ENCODE data around the gene ADCY1.

Gene ADCY1

DNA sequence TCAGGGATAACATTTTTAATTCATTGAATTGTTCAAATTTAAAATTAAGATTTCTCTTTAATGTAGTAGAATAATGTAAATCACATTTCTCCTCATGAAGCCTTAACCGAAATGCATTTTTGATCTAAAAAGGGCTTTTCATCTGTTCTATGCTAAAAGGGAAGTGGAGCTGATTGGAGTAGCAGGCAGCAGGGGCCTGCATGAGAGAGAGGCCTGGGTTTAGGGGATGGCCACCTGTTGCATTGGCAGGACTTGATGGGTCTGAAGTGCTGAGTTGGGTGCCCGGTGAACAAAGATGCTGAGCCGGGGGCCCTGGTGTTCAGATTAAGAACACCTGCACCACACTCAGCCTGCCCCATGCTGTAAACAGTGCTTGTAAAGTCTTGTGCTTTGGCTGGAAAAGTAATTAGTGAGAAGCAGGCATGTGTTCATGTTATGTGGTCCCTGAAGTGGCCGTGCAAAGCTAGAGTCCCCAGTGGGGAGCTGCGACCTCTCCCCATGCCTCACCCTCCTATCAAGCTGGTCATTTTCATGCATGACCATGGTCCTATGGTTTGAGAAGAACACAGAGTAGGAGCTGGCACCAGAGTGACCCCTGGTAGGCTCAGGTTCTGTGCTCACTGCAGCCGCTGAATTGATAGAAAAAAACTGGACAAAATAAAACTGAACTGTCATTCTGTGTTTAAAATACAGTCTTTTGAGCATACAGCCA is 124.3 kb downstream of the ADCY1 start:
- DNase-seq: no peak

DNA sequence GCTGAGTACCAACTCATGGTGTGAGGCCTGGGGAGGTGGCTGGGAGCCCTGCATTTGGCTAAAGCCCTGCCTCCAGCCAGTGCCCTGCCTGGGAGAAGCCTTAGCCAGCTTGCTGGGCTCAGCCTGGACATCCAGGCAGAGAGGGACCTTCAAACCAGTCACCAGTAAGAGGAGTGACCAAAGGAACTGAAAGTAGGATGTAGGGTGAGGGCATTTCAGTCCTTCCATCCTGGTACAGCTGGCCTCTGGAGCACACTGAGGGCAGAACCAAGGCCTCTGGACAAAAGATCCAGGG is 124.8 kb downstream of the ADCY1 start:
- no peak for DNase-seq

DNA sequence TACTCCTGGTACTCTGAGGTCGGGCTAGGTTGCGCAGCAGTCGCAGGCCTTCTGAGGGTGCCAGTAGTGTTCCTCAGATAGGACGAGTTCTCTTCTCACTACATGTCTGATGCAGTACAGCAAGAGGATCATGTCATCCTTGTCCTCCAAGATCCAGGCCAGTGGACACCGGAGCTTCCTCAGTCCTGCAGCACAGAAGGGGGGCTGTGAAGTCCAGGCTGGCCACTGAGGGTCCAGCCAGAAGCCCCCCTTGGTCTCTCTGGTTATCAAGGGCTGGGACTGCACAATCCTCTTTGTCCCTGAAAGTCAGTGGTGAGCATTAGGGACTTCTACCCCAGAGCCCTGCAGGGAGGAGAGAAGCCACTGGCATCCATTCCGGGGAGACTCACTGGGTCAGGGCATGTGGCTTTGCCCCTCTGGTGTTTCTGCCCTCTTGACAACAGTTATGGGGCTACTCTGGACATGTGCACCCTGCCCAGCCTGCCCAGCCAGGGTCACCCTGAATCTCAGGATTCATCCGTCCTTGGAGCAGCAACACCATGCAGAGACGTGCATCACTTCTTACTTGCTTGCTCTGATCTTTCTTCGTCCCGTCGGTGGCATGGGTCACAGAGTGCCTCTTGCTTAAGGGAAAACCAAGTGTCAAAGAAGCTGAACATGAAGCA is 125.7 kb downstream of the ADCY1 start:
- DNase-seq: no peak

DNA sequence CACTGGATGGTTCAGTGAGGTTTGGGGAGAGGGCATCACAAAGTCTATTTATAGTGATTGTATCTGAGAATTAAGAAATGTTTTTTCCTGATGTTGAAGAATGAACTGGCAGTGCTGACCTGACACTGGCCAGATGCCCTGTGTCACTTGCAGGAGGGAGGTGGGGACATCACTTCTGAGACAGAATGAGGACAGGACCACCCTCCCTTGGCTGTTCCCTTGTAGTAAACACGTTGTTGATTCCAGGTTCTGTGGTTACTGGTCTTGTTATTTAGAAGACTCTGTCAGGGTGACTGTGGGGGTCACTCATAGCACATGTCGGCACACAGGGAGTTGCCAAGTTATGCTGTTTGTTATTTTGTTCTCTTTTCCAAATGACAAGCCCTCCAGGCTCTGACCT is 126.4 kb downstream of the ADCY1 start:
- DNase-seq: no peak

DNA sequence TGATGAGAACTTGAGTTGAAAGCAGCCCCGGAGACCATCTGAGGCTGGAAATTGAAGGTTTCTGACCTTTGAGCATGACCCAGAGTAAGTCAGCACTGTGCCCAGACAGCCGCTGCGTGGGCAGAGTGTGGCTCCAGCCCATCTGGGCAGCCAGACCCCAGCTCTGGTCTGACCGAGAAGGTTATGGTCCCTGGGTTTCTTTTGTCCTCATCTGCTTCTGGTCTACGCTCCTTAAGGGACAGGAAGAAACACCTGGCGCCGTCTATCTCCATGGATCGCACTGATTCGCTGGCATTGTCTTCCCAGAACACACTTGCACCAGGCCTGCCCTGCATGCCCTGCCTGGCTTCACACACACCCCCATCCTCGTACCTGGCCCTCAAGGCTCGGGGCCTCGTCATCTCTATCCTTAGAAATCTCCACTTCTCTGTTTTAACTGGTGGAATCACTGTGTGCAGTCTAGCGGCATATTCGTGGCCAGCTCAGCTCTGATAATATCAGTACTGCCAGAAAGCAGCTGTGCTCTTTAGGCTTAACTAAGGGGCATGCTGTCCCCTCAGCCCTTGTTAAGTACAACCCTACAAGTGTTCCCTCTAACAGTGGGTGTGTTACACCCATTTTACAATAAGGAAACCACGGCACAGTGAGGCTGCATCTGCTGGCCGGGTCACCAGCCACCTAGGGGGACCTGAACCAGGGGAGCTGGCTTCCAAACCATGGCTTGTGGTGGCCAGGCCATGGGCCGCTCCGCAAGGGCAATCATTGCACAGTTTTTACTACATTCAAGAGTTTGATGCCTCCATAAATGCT is 127.7 kb downstream of the ADCY1 start:
- no peak for DNase-seq

DNA sequence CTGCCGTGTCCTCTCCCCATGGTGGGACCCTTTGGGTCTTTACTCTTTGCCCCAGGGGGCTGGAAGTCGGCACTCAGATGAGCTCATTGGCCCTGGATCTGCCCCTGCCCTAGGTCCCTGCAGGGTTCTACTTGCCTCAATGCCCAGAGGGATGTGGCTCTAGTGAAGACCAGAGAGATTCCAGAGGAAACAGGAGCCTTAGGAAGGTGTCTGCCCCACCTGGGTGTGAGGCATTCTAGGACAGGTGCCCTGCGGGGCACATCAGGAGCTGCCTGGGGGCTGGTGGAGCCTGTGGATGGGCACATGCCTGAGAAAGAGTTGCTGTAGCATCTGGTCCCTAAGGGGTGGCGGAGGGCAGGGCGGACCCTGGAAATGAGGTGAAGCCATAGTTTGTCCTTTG is 128.6 kb downstream of the ADCY1 start:
- no peak for DNase-seq

DNA sequence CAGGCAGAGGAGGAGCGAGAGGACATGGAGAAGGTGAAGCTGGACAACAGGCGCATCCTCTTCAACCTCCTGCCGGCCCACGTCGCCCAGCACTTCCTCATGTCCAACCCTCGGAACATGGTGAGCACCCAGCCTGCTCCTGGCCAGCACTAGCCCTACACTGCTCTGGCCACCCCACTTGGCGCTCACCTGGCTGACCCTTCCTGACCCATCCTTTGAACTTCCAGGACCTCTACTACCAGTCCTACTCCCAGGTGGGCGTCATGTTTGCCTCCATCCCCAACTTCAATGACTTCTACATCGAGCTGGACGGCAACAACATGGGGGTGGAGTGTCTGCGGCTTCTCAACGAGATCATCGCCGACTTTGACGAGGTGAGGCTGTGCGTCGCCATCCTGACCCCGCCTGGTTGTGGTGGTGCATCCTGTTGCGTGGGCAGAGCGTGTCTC is 129.2 kb downstream of the ADCY1 start:
- no peak for DNase-seq

DNA sequence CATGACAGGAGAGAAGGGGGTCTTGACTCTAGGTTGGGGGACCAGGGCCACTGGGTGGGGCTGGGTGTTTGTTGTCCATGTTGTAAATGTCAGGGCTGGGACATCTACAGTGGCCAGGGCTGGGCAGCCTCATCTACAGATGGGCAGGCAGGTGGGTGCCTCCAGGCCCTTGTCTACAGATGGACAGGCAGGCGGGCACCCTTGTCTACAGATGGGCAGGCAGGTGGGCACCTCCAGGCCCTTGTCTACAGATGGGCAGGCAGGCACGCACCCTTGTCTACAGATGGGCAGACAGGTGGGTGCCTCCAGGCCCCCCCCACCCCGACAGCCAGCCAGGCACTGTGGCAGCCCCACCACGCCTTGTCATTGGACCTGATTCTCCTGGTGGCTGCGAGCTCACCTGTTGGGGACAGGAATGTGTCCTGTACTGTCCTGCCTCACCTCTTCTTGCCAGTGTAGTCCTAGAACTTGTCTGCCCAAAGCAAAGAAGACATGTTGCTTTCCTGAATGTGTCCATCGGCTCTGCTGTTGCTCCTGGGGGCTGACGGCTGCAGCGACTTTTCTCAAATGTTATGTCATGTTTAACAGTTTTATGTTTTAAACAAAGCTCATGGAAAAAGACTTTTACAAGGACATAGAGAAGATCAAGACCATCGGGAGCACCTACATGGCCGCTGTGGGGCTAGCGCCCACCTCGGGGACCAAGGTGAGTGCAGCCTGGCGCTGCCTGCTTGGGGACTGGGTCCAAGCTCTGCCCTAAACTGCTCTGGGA is 129.9 kb downstream of the ADCY1 start:
- no peak for DNase-seq

DNA sequence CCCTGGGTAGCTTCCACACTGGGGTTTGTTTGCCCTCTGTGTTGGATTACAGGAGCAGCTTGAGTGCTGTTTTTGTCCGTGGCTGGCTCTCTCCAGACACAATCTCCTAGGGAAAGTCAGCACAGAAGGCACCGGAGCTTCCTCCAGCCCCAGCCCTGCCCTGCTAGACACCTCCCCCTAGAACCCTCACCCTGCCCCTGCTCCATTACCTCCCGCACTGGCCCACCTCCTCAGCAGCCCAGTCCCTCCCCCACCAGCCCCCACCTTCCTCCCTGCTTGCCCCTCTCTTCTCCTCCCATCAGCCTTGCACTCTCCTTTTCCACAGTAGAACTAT is 130.5 kb downstream of the ADCY1 start:
- DNase-seq: no peak

DNA sequence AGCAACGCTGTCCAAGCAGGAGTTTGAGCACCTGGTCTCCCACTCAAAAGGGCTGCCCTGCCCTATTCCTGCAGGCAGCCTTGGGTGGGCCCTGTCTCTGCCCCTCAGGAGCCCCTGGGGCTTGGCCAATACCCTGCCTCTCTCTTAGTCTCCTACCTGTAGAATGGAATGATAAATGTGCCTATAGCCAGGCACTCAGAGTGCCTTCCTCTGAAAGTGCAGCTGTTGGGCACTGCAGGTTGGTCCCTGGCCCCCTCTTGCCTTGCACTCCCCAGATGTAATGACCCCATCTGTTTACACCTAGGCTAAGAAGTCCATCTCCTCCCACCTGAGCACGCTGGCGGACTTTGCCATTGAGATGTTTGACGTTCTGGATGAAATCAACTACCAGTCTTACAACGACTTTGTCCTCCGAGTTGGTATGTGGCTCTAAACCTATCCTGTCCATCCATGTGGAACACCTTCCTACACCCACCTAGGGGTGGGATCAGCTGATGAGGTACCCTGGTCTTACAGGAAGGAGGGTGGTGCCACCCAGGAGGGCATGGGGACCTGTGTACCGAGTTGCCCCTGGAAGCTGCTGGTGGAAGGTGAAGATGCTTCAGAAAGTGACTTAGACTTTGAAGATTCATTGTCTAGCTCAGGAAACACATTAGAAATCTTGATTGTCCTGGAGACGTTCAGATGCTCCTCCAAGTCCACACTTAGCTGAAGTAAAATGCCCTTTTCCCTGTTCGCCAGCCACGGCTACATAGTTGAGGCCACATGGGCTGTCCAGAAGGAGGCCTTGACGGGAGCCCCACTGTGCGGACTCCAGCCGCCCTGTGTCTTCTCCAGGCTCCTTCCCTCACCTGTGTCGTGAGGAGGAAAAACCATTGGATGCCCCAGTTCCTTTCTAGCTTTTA is 134.1 kb downstream of the ADCY1 start:
- no peak for DNase-seq

DNA sequence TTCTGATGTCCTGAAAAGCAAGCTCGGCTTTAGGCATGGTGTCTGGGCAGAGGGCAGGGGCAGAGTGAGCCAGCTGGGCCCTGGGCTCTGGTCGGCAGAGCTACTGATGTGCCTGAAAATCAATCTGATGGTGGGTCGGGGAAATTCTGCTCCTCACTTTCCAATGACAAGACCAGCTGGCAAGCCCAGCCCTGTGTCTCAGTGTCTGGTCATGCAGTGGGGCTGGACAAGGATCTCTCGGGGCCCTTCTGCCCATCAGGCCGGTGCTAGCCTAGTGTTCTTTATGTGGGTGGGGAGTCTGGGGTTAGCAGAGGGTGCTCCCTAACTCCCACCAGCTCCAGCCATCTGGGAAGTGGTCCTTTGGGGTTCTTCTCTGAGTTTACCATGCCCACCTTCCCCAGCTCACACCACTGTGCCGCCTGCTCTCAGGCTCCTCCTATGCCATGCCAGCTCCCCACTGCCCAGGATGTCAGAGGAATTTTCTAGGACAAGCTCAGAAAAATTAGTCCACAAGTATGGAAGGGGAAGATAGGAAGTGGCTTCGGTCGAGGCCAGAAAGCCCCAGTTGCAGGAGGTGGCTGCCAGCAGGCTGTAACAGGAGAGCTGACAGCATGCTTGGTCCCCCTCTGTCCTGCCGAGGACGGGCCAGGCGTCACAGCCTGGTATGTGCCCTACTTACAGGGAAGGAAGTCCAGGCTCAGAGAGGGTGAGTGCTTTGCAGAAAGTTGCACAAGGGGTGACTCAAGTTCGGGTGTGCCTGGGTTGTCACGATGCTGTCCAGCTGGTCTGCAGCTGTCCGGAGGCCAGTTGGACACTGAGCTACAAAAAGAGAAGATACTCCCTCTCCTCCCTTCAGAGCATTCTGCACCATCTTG is 135.2 kb downstream of the ADCY1 start:
- DNase-seq: no peak

DNA sequence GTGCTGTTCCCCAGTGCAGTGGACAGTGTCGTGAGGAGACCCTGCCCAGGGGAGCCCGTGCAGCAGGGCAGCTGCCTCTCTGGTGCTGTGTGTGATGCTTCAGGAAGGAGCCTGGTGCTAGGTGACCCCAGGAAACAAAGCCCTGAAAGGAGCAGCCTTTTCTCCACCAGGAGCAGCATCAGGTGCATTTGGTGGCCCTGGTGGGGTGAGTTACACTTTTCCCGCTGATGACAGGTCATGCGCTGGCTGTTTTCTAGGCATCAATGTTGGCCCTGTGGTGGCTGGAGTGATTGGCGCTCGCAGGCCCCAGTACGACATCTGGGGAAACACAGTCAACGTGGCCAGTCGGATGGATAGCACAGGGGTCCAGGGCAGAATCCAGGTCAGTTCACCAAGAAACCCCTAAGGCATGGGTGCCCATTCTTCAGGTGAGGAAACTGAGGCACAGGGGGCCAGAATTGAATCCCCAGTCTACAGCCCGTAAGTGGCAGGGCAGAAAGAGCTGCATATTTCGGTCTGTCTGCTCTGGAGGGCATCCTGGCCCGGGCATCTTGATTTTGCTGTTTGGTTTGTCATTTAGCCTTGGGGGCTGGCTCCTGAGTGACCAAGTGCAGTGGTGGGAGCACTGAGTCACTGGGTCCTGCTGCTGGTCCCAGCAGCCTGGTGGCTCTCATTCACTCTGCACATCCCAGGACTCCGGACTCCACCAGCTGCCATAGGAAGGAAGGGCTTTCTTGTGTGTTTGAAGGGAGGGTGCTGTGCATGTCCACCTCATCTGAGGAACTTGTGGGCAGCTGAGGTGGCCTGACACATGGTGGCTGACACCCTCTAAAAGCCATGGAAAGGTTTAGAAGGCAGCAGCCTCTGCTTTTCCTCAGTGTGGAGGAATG is 136.3 kb downstream of the ADCY1 start:
- DNase-seq: no peak

DNA sequence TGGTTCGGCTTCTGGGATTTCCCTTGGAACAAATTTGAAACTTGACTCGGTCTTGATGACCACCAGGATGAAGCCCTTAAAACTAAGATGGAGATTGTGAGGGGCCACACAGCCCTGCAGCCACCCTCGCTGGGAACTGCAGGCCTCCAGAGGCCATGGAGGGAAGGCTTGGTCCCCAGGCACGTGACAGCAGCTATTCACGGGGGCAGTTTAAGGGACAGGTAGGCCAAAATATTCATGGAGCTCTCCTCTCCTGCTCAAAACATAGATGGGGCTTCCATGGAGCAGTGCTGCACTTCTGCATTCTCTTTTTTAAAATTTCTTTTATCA is 137.0 kb downstream of the ADCY1 start:
- no peak for DNase-seq

DNA sequence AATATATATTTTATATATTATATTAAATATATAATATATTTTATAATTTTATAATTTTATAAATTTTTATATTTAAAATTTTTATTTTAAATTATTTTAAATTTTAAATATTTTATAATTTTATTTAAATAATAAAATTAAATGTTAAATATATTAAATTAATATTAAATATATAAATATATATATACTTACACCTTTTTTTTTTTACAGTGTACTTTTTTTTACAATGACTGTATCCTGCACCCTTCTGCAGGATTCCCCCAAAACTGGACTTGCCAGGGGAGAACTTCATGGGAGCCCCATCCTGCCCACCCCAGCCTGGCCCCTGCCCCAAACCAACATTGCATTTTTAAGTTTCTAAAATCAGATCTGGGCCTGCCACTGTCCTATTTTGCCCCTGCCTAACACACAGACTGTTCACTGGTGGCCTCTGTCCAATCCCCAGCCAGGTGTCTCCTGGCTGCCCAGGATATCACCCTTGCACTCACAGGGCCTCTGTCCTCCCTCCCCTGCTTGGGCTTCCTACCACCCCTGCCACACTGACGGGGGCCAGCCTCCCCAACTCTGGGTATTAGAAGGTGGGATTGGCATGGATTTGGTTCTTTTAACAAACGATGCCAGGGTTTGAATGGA is 138.0 kb downstream of the ADCY1 start:
- DNase-seq: no peak

DNA sequence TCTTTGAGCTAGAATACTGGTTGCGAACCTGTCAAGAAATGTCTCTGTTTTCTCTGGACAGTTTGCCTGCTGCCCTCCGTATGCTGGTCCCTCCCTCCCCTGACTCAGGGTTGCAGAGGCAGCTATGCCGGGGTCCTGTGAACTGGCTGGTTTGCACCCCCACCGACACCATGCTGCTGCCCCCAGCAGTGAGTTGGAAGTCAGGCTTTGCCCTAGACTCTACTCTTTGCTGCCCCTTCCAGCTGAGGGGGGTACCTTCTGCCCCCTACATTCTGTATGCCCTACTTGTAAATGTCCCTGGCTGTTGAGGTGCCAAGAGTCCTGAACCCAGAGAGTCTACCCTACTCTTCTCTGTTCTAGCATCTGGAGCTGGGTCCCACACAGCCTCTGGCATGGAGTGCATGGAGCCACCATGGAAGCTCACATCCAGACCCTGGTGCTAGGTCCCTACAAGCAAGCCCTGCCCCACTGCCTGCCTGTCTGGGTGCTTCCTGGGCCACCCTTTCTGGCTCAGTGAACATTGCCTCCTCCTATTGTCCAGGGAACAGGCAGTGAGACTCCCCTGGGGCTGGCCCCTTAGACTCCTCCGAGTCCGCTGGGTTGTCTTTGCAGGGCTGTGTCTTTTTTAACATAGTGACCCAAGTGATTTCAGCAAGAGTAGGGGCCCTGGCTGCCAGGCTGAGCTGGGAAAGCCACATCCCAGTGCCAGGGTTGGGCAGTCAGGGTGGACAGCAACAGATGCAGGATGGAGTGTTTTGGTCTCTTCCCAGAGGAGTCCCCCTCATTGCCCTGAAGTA is 138.9 kb downstream of the ADCY1 start:
- no peak for DNase-seq

DNA sequence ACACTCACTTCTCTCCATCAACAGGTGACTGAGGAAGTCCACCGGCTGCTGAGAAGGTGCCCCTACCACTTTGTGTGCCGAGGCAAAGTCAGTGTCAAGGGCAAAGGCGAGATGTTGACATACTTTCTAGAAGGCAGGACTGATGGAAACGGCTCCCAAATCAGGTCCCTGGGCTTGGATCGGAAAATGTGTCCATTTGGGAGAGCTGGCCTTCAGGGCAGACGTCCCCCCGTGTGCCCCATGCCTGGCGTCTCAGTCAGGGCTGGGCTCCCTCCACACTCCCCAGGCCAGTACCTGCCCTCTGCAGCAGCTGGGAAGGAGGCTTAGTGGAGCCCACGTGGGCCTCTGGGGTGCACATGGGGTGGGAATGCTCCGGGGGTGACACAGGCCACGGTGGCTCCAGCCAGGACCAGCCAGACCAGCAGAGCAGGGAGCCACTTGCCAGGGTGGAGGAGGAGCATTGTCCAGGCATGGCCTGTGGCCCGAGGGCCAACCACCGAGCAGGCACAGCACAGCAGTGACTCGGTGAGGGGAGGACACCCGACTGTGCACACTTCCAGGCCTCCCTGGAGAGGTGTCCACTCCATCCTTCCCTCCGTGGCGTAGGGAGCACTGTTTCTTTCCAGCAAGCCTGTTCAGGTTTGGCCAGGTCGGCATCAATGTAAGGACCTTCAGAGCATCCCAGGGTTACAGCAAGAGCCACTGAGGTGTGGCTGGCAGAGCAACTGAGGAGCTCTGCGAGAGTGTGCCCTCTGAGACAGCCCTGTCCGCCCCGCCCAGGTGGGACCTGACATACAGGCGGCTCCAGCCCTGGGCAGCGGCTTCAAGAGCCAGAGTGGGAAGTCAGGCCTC is 139.7 kb downstream of the ADCY1 start:
- DNase-seq: no peak

DNA sequence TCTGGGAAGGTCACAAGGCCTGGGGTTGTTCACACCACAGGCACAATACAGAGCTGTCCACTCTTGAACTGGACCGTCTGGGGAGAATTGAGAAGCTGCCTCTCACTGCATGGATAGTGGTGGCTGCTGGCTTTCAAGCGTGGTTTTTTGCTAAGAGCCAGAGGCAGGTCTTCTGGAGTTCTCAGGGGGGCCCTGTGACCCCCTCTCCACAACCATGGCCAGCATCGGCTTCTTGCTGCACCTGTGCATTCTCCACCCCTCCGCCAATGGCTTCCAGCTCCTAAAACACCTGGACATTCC is 140.3 kb downstream of the ADCY1 start:
- DNase-seq: no peak
